SU-DHL-6 (cell line): ENCODE data around the gene PALLD.

Experiments
- H2AFZ ChIP-seq: fragments of 200-600 bp; sonication (generic); 2 replicates; pipeline ENCODE4 v1.6.1; 2014; ENCODE audit warnings: low read depth, mild to moderate bottlenecking, moderate library complexity, mixed read lengths, antibody characterized with exemption, low read length; ENCODE audit not compliant: severe bottlenecking
- H3F3A ChIP-seq: fragments of 200-600 bp; shearing (Covaris generic); 2 replicates; pipeline ENCODE4 v1.6.0; 2016; ENCODE audit warnings: antibody characterized with exemption, mild to moderate bottlenecking; ENCODE audit not compliant: insufficient read depth
- H3K27ac ChIP-seq: fragments of 200-600 bp; sonication (generic); 2 replicates; pipeline ENCODE4 v1.5.1; 2016; ENCODE audit warnings: low read depth, mild to moderate bottlenecking, low read length, moderate library complexity, mixed read lengths
- H3K27me3 ChIP-seq: fragments of 200-600 bp; sonication (generic), shearing (Covaris generic); 2 replicates; pipeline ENCODE4 v1.6.0; 2014; ENCODE audit warnings: mild to moderate bottlenecking, low read length
- H3K36me3 ChIP-seq: fragments of 200-600 bp; sonication (generic); 2 replicates; pipeline ENCODE4 v1.6.1; 2014; ENCODE audit warnings: mild to moderate bottlenecking, low read length, mixed read lengths
- H3K4me2 ChIP-seq: fragments of 300-600, 200-600 bp; shearing (Covaris generic), sonication (generic); 2 replicates; pipeline ENCODE4 v1.6.0; 2014; ENCODE audit warnings: low read length, low read depth, mild to moderate bottlenecking; ENCODE audit not compliant: poor library complexity, severe bottlenecking
- H3K4me3 ChIP-seq: fragments of 200-600 bp; sonication (generic); 2 replicates; pipeline ENCODE4 v1.5.1; 2014; ENCODE audit warnings: antibody characterized with exemption, low read length, mild to moderate bottlenecking, mixed read lengths; ENCODE audit not compliant: insufficient read depth, poor library complexity, severe bottlenecking
- H3K79me2 ChIP-seq: fragments of 200-600 bp; sonication (generic); 2 replicates; pipeline ENCODE4 v1.6.1; 2014; ENCODE audit warnings: mild to moderate bottlenecking, low read length, moderate library complexity; ENCODE audit not compliant: insufficient read depth
- H3K9ac ChIP-seq: fragments of 200-600 bp; sonication (generic); 2 replicates; pipeline ENCODE4 v1.7.0; 2014; ENCODE audit warnings: mild to moderate bottlenecking, low read length
- H3K9me2 ChIP-seq: fragments of 200-600 bp; sonication (generic); replicated peaks from 2 replicates; pipeline ENCODE4 v1.6.1; 2014; ENCODE audit warnings: low read length; ENCODE audit not compliant: insufficient read depth
- H3K9me3 ChIP-seq: fragments of 200-600 bp; sonication (generic); 2 replicates; pipeline ENCODE4 v1.6.1; 2014; ENCODE audit warnings: low read length, mixed read lengths; ENCODE audit not compliant: insufficient read depth
- H4K20me1 ChIP-seq: fragments of 200-600 bp; sonication (generic); 2 replicates; pipeline ENCODE4 v1.6.1; 2014; ENCODE audit warnings: low read depth, mild to moderate bottlenecking, antibody characterized with exemption, low read length, moderate library complexity, mixed read lengths
- EZH2phosphoT487 ChIP-seq: fragments of 200-600 bp; sonication (generic), shearing (Covaris generic); conservative IDR thresholded peaks from 2 replicates; pipeline ENCODE4 v1.6.1; 2018; ENCODE audit warnings: mild to moderate bottlenecking, antibody characterized with exemption, low read length, moderate library complexity, mixed read lengths
- TF ChIP-seq, protein P1 (sequence below): fragments of 200-600 bp; sonication (generic); IDR thresholded peaks from one replicate; pipeline ENCODE4 v1.5.1; 2017; ENCODE audit warnings: antibody characterized with exemption, mild to moderate bottlenecking, low read length, moderate library complexity; ENCODE audit not compliant: insufficient read depth, poor library complexity, severe bottlenecking

Gene PALLD

DNA sequence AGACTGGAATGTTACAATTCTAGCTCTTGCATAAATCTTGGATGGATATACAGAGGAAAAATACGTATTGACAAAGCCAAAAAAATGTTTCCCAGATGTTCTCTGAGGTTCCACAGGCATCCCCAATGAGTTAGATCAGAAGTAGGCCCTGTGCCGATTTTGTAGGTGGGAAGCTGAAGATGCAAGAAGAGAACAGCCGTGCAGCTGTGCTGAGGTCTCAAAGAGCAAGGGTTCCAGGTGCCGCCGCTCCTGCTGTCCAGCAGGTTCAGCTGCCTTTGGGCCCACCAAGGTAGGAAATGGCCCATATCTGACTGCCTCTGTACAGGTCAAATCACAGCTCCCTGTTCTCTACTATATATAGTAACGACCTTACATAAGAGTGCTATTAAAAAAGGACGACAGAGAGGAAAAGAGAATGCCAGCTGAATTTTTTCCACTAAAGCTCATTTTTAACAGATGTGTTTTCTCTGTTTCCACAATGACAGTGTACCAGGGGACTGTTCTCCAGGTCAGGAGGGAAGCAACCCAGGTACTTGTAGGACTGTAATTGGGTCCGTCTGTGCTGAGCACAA, 357.6 kb downstream of the PALLD start:
- no peak for TF ChIP-seq EZH2phosphoT487
- TF ChIP-seq, protein P1, sequence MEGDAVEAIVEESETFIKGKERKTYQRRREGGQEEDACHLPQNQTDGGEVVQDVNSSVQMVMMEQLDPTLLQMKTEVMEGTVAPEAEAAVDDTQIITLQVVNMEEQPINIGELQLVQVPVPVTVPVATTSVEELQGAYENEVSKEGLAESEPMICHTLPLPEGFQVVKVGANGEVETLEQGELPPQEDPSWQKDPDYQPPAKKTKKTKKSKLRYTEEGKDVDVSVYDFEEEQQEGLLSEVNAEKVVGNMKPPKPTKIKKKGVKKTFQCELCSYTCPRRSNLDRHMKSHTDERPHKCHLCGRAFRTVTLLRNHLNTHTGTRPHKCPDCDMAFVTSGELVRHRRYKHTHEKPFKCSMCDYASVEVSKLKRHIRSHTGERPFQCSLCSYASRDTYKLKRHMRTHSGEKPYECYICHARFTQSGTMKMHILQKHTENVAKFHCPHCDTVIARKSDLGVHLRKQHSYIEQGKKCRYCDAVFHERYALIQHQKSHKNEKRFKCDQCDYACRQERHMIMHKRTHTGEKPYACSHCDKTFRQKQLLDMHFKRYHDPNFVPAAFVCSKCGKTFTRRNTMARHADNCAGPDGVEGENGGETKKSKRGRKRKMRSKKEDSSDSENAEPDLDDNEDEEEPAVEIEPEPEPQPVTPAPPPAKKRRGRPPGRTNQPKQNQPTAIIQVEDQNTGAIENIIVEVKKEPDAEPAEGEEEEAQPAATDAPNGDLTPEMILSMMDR, result no peak
- Histone ChIP-seq H3K9ac (no peak overlapping the region), H3K27ac (no peak overlapping the region), H3K27me3 (no peaks in the 10 kb centered on the region), H4K20me1 (no peaks in the 10 kb centered on the region), H3K36me3 (no peaks in the 10 kb centered on the region), H3K9me3 (no peaks in the 10 kb centered on the region), H3K4me3 (no peak overlapping the region), H3K79me2 (no peaks in the 10 kb centered on the region), H3K9me2 (no peaks in the 10 kb centered on the region), H3K4me2 (no peak overlapping the region), H3F3A (no peaks in the 10 kb centered on the region), H2AFZ (no peak overlapping the region)

DNA sequence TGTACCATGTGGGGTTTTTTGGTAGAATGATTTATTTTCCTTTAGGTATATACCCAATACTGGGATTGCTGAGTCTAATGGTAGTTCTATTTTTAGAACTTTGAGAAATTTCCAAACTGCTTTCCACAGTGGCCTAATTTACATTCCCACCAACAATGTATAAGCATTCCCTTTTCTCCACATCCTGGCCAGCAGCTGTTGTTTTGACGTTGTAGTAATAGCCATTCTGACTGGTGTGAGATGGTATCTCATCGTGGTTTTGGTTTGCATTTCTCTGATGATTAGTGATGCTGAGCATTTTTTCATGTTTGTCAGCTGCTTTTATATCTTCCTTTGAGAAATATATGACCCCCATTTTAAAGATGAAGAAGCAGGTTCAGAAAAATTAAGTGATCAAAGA, 359.5 kb downstream of the PALLD start:
- no peak overlapping the region for H3K27ac ChIP-seq
- TF ChIP-seq, protein P1, result no peak
- no peak for TF ChIP-seq EZH2phosphoT487

GRCh38 chr4:168857009-168857408, 360.2 kb downstream of the PALLD start:
- no peaks in the 10 kb centered on the region for H3K36me3 ChIP-seq

More for the DNA sequence above, 359.5 kb downstream of the PALLD start:
- H3K79me2 ChIP-seq, result no peaks in the 10 kb centered on the region
- H3K27me3 ChIP-seq, result no peaks in the 10 kb centered on the region
- H2AFZ ChIP-seq, result no peak overlapping the region
- H3K36me3 ChIP-seq, result no peaks in the 10 kb centered on the region
- no peaks in the 10 kb centered on the region for H3K9me2 ChIP-seq
- no peaks in the 10 kb centered on the region for H4K20me1 ChIP-seq
- H3K9ac ChIP-seq, result no peak overlapping the region
- no peak overlapping the region for H3K4me2 ChIP-seq
- no peaks in the 10 kb centered on the region for H3K9me3 ChIP-seq
- no peak overlapping the region for H3K4me3 ChIP-seq
- H3F3A ChIP-seq, result no peaks in the 10 kb centered on the region

More at GRCh38 chr4:168857009-168857408, 360.2 kb downstream of the PALLD start:
- Histone ChIP-seq H2AFZ (no peak overlapping the region), H3K9me2 (no peaks in the 10 kb centered on the region), H3F3A (no peaks in the 10 kb centered on the region), H3K79me2 (no peaks in the 10 kb centered on the region), H4K20me1 (no peaks in the 10 kb centered on the region), H3K9me3 (no peaks in the 10 kb centered on the region), H3K4me3 (no peak overlapping the region), H3K27ac (no peak overlapping the region), H3K9ac (no peak overlapping the region), H3K4me2 (no peak overlapping the region), H3K27me3 (no peaks in the 10 kb centered on the region)
- TF ChIP-seq, protein P1, result no peak
- no peak for TF ChIP-seq EZH2phosphoT487
